ENCODE measurements around the gene ANKHD1.
"Not testable (repeated sequence)": the region's sequence is repeated elsewhere in the genome, so short reads cannot be mapped to it uniquely, and the experiment has no call there.

- TF ChIP-seq, protein P1, sequence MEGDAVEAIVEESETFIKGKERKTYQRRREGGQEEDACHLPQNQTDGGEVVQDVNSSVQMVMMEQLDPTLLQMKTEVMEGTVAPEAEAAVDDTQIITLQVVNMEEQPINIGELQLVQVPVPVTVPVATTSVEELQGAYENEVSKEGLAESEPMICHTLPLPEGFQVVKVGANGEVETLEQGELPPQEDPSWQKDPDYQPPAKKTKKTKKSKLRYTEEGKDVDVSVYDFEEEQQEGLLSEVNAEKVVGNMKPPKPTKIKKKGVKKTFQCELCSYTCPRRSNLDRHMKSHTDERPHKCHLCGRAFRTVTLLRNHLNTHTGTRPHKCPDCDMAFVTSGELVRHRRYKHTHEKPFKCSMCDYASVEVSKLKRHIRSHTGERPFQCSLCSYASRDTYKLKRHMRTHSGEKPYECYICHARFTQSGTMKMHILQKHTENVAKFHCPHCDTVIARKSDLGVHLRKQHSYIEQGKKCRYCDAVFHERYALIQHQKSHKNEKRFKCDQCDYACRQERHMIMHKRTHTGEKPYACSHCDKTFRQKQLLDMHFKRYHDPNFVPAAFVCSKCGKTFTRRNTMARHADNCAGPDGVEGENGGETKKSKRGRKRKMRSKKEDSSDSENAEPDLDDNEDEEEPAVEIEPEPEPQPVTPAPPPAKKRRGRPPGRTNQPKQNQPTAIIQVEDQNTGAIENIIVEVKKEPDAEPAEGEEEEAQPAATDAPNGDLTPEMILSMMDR (conservative IDR thresholded peaks at IDR 0.05; ENCODE audit: low read length): not testable (repeated sequence)
- not testable (repeated sequence) for TF ChIP-seq EZH2phosphoT487 (IDR thresholded peaks at IDR 0.05; ENCODE audit: borderline replicate concordance, low read depth, low read length)
These were observed 55.7 kb downstream of the ANKHD1 start for GRCh38 chr5:140457368-140457767.

Measured in OCI-LY7 (cell line).